Neural progenitor cell (in vitro differentiated cells): Measurements from ENCODE around the gene ADAMTS15. TPM values are rescaled to one million over a fixed set of nuclear protein-coding genes. Genes with fewer than 3 reads are reported as not detected.

Experiments
- DNase-seq: peaks from one replicate; pipeline ENCODE4 v3.0.0-alpha.2; 2016; ENCODE audit warnings: low spot score
- H2AFZ ChIP-seq: fragments of 200-600 bp; sonication (generic); replicated peaks from 2 replicates; pipeline ENCODE4 v1.6.1; 2016; ENCODE audit warnings: antibody characterized with exemption
- H3F3A ChIP-seq: fragments of 200-600 bp; sonication (generic); 2 replicates; pipeline ENCODE4 v1.6.1; 2016; ENCODE audit warnings: antibody characterized with exemption, low read depth
- H3K27ac ChIP-seq: fragments of 200-600 bp; sonication (generic); 2 replicates; pipeline ENCODE4 v1.5.1; 2016; ENCODE audit warnings: mild to moderate bottlenecking
- H3K27me3 ChIP-seq: fragments of 200-600 bp; sonication (generic); 2 replicates; pipeline ENCODE4 v1.6.1; 2016; ENCODE audit warnings: mild to moderate bottlenecking, moderate library complexity
- H3K36me3 ChIP-seq: fragments of 200-600 bp; sonication (generic); 2 replicates; pipeline ENCODE4 v1.5.1; 2016
- H3K4me1 ChIP-seq: fragments of 200-600 bp; sonication (generic); 2 replicates; pipeline ENCODE4 v1.6.1; 2016; ENCODE audit warnings: mixed run types
- H3K4me2 ChIP-seq: fragments of 200-600 bp; sonication (generic); 2 replicates; pipeline ENCODE4 v1.6.1; 2016
- H3K4me3 ChIP-seq: fragments of 200-600 bp; sonication (generic); 2 replicates; pipeline ENCODE4 v1.5.1; 2016
- H3K79me2 ChIP-seq: fragments of 200-600 bp; sonication (generic); 2 replicates; pipeline ENCODE4 v1.6.1; 2016; ENCODE audit warnings: low read depth
- H3K9ac ChIP-seq: fragments of 200-600 bp; sonication (generic); 2 replicates; pipeline ENCODE4 v1.6.1; 2016
- H3K9me3 ChIP-seq: fragments of 200-600 bp; sonication (generic); 2 replicates; pipeline ENCODE4 v1.5.1; 2016; ENCODE audit warnings: low read depth
- H4K20me1 ChIP-seq: fragments of 200-600 bp; sonication (generic); 2 replicates; pipeline ENCODE4 v1.6.1; 2016; ENCODE audit warnings: low read depth
- H3K27ac Mint-ChIP-seq: 3 replicates; pipeline ENCODE4 v1.8.0; 2021; ENCODE audit warnings: mixed read lengths
- H3K27me3 Mint-ChIP-seq: 2 replicates; pipeline ENCODE4 v1.8.0; 2022; ENCODE audit warnings: low read depth, mild to moderate bottlenecking, inconsistent platforms, moderate library complexity, mixed read lengths; ENCODE audit not compliant: insufficient read depth
- H3K36me3 Mint-ChIP-seq: 3 replicates; pipeline ENCODE4 v1.8.0; 2021; ENCODE audit warnings: mixed read lengths
- H3K4me1 Mint-ChIP-seq: 3 replicates; pipeline ENCODE4 v1.8.0; 2021; ENCODE audit warnings: mixed read lengths
- H3K4me3 Mint-ChIP-seq: 3 replicates; pipeline ENCODE4 v1.8.0; 2021; ENCODE audit warnings: mild to moderate bottlenecking, moderate library complexity, mixed read lengths
- H3K9me3 Mint-ChIP-seq: 3 replicates; pipeline ENCODE4 v1.8.0; 2020; ENCODE audit warnings: mixed read lengths
- EZH2 ChIP-seq: fragments of 200-600 bp; sonication (generic); IDR thresholded peaks from 2 replicates; pipeline ENCODE4 v1.6.1; 2017; ENCODE audit warnings: antibody characterized with exemption, mild to moderate bottlenecking, moderate library complexity
- EZH2phosphoT487 ChIP-seq: fragments of 200-600 bp; sonication (generic); IDR thresholded peaks from 2 replicates; pipeline ENCODE4 v1.6.1; 2017; ENCODE audit warnings: antibody characterized with exemption
- total RNA-seq: library from RNA; depleted of rRNA; stranded (reverse); fragments of >200 nt; gene quantifications from 2 replicates; pipeline ENCODE4 v1.2.3, GENCODE V29; 2015; ENCODE audit warnings: low replicate concordance
- TF ChIP-seq, protein P1 (sequence below): fragments of 200-600 bp; sonication (generic); IDR thresholded peaks from 2 replicates; pipeline ENCODE4 v1.5.1; 2017; ENCODE audit warnings: antibody characterized with exemption, mild to moderate bottlenecking

ADAMTS15 gene
- total RNA-seq, 1 donor from 2014 or later = 0.09 TPM

DNA sequence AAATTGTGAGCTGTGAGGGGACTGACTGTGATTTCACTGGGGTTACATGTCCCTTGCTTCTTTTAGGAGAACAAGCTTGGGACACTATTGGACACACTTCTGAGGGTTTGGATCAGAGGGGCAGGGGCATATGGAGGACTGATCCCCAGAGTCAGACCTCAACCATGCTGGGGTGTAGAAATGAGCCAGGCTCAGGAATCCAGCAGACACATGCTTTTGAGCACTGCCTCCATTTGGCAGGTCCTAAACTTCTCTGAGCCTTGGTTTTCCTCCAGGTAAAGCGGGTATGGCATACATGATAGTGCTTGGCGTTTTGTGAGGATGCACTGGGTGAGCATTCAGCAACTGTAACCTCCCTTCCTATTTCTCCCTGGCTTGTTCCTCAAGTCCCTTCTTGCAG is 74.7 kb downstream of the ADAMTS15 start:
- H4K20me1 ChIP-seq = no peaks in the 10 kb centered on the region
- H3K9ac ChIP-seq = no peak overlapping the region
- Mint-ChIP-seq H3K36me3 (no peaks in the 10 kb centered on the region), H3K27ac (no peak overlapping the region), H3K9me3 (peaks cover 4% of the 10 kb centered on the region), H3K27me3 (peaks cover 9% of the 10 kb centered on the region), H3K4me1 (peaks cover 32% of the 10 kb centered on the region), H3K4me3 (no peak overlapping the region)
- H3K9me3 ChIP-seq = no peaks in the 10 kb centered on the region
- TF ChIP-seq, protein P1, sequence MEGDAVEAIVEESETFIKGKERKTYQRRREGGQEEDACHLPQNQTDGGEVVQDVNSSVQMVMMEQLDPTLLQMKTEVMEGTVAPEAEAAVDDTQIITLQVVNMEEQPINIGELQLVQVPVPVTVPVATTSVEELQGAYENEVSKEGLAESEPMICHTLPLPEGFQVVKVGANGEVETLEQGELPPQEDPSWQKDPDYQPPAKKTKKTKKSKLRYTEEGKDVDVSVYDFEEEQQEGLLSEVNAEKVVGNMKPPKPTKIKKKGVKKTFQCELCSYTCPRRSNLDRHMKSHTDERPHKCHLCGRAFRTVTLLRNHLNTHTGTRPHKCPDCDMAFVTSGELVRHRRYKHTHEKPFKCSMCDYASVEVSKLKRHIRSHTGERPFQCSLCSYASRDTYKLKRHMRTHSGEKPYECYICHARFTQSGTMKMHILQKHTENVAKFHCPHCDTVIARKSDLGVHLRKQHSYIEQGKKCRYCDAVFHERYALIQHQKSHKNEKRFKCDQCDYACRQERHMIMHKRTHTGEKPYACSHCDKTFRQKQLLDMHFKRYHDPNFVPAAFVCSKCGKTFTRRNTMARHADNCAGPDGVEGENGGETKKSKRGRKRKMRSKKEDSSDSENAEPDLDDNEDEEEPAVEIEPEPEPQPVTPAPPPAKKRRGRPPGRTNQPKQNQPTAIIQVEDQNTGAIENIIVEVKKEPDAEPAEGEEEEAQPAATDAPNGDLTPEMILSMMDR = no peak
- TF ChIP-seq EZH2phosphoT487 (no peak), EZH2 (no peak)
- no peaks in the 10 kb centered on the region for H3K36me3 ChIP-seq
- H3K4me2 ChIP-seq = no peak overlapping the region
- no peak overlapping the region for H3K27ac ChIP-seq
- DNase-seq = no peak
- no peak overlapping the region for H2AFZ ChIP-seq
- no peaks in the 10 kb centered on the region for H3K4me1 ChIP-seq
- no peaks in the 10 kb centered on the region for H3F3A ChIP-seq
- no peak overlapping the region for H3K4me3 ChIP-seq
- no peaks in the 10 kb centered on the region for H3K79me2 ChIP-seq
- H3K27me3 ChIP-seq = no peaks in the 10 kb centered on the region

DNA sequence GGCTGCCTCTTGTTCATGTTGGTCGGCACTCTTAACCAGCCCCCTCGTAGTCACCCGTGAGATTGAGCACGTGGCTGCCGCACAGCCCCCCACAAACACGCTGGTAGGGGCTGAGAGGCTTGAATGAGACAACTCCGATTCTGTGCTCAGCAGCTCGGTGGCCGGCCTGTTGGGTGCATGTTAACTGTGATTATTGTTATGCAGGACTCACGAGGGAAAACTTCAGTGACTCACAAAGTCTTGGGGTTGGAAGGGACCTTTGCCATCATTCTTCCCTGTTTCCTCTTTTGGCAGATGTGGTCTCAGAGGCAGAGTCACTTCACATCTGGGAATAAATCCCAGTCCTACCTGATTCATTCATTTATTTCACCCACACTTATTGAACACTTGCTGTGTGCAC is 75.2 kb downstream of the ADAMTS15 start:
- Histone ChIP-seq H2AFZ (no peak overlapping the region), H3K4me1 (no peaks in the 10 kb centered on the region), H4K20me1 (no peaks in the 10 kb centered on the region), H3K9ac (no peak overlapping the region), H3K4me3 (no peak overlapping the region), H3K27me3 (no peaks in the 10 kb centered on the region), H3K27ac (no peak overlapping the region), H3K36me3 (no peaks in the 10 kb centered on the region), H3K79me2 (no peaks in the 10 kb centered on the region), H3K4me2 (no peak overlapping the region), H3K9me3 (no peaks in the 10 kb centered on the region), H3F3A (no peaks in the 10 kb centered on the region)
- no peak for DNase-seq
- TF ChIP-seq, protein P1 = no peak
- TF ChIP-seq EZH2phosphoT487 = no peak
- no peak for TF ChIP-seq EZH2
- Mint-ChIP-seq H3K9me3 (peaks cover 4% of the 10 kb centered on the region), H3K4me1 (peaks cover 36% of the 10 kb centered on the region), H3K36me3 (no peaks in the 10 kb centered on the region), H3K27ac (no peak overlapping the region), H3K27me3 (peaks cover 11% of the 10 kb centered on the region), H3K4me3 (no peak overlapping the region)

DNA sequence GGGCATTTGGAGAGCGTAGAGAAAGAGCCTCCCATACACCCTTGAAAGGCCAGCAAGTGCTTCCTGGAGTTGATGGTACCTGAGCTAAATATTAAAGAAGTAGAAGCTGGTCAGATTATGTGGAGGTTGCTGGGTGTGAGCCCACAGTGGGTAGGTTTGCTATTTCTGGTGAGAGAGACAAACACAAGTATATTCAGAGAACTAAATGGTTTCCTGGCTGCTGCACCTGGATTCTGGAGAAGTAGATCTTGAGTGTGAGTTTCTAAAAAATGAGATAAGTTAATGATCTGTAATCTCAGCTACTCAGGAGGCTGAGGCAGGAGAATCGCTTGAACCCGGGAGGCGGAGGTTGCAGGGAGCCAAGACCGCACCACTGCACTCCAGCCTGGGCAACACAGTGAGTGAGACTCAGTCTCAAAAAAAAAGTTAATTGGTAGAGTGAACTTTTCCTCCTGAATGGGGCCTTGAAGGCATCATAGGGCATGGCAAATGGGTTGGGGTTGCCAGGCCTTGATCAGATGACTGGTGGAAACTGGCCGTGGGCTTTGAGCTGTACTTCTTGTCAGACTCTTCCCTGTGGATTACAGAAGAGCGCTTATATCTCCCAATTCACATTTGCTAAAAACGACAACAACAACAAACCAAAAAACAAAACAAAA is 75.8 kb downstream of the ADAMTS15 start:
- Histone ChIP-seq H2AFZ (no peak overlapping the region), H3K79me2 (no peaks in the 10 kb centered on the region), H3K27ac (no peak overlapping the region), H3K4me2 (no peak overlapping the region), H3K9me3 (no peaks in the 10 kb centered on the region), H3K4me3 (no peak overlapping the region), H4K20me1 (no peaks in the 10 kb centered on the region), H3K9ac (no peak overlapping the region), H3F3A (no peaks in the 10 kb centered on the region), H3K4me1 (no peaks in the 10 kb centered on the region), H3K27me3 (no peaks in the 10 kb centered on the region), H3K36me3 (no peaks in the 10 kb centered on the region)
- Mint-ChIP-seq H3K4me3 (no peak overlapping the region), H3K27me3 (peaks cover 13% of the 10 kb centered on the region), H3K9me3 (peaks cover 4% of the 10 kb centered on the region), H3K36me3 (no peaks in the 10 kb centered on the region), H3K4me1 (peaks cover 41% of the 10 kb centered on the region), H3K27ac (peak overlapping the region; percentile 26)
- TF ChIP-seq, protein P1 = no peak
- no peak for TF ChIP-seq EZH2phosphoT487
- TF ChIP-seq EZH2 = no peak
- DNase-seq = no peak
